GF-D8 (cell line): ENCODE measurements around the gene OR5AC2.
A peak's percentile ranks its signal among the peaks of the same experiment; 100 is the strongest.

Experiments used
- DNase-seq: peaks from one replicate; lab custom pipeline; 2025; lab: John Stamatoyannopoulos, UW

Gene OR5AC2, protein sequence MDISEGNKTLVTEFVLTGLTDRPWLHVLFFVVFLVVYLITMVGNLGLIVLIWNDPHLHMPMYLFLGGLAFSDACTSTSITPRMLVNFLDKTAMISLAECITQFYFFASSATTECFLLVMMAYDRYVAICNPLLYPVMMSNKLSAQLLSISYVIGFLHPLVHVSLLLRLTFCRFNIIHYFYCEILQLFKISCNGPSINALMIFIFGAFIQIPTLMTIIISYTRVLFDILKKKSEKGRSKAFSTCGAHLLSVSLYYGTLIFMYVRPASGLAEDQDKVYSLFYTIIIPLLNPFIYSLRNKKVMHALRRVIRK

DNA sequence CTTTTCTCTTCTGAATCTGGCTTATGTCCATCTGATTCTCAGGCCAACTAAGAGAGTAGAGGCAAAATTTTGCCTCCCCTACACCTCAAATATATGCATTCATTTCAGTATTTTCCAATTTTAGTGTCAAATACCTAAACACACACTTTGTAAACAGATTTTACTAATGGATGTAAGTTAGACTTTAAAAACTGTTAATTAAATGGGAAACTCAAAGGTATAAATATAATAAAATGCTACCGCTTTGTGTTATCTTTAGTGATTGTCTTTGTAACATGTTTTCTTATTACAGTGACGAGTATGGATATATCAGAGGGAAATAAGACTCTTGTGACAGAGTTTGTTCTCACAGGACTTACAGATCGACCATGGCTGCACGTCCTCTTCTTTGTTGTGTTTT, at the start of gene OR5AC2:
Gene OR5AC2 (plus strand): TSS at position 301 of the 400 bp plus-strand sequence. CDS start 0 bp downstream, at position 301.
- DNase-seq = no peak

DNA sequence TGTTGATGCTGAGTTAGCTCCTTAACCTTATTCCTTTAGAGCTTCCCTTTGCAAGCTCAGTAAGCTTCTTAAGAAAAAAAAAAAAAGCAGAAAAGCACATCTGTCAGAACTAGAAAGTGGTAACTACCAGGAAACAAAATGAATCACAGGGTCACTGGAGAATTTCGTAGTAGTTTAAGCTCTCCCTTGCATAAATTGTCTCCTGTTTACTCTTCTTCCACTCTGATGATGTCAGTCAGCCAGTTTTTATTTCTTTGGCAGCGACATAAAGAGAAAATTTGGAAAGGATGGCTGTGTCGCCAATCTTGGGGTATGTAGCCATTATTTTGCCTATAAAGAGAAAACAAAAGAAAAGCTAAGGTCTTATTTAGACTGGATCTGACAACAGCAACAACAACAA, 48.7 kb upstream of the OR5AC2 start:
- DNase-seq = no peak

DNA sequence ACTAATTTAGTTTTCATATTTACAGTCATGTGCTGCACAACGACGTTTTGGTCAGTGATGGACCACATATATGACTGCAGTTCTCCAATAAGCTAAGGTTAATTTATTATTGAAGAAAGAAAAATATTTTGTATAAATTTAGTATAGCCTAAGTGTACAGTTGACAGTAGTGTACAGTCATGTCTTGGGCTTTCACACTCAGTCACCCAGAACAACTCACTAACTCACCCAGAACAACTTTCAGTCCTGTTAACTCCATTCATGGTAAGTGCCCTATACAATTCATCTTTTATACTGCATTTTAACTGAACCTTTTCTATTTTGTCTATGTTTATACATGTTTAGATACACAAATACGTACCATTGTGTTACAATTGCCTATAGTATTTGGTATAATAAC, 48.1 kb upstream of the OR5AC2 start:
- no peak for DNase-seq

DNA sequence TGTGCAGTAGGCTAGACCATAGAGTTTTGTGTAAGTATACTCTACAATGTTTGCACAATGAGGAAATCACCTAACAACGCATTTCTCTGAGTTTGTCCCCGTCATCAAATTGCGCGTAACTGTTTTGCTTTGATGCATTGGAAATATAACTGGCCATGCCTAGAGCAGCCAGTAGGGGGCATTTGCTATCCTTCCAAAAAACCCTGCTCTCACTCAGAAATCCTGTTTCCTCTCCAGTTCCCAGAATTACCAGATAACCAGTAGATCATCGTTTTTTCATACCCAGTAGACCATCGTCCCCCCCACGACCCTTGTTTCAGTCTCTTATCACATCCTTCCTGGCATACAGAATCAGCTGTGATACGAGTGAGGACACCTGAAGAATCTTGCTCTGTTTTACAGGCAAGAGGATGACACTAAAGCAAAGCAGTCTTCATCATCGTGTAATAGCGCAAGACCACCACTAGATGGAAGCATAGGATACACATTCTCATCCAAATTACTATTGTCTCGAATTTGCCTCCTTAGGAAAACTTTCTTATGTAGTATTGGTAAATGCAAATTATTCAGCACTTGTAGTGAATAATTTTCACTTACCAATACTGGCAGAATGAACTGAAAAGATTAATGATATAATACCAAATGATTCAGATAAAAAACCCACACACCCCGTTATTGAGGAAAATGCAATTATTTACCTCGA, 47.5 kb upstream of the OR5AC2 start:
- DNase-seq = peak; percentile 29

DNA sequence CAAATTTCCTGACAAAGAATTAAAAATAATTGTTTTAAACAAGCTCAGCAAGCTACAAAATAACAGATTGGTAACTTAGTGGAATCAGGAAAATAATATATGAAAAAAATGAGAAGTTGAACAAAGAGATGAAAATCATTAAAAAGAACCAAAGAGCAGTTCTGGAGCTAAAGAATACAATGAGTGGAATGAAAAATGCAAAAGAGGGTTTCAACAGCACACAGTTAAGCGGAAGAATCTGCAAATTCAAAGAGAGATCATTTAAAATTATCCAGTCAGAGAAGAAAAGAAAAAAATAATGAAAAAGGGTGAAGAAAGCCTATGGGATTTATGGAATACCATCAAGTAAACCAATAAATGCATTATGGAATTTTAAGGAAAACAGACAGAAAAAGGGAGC, 45.6 kb upstream of the OR5AC2 start:
- no peak for DNase-seq

DNA sequence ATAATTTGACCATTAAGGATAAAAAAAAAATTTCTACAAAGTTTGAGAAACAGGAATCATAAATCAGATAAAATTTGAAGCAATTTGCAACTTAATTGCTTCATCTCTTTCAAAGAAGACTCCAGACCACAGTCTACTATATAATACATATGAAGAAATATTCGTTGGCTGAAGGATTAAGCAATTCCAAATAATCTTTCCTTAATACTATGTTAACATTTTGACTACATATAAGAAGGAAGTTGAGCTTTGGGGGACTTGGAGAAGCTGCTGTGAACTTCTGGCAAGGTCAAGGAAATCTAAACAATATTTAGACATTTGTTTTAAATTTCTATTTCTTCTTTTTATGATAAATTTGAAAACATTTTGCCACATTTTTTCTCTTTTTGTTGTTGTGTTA, 38.4 kb upstream of the OR5AC2 start:
- peak; percentile 71 for DNase-seq

DNA sequence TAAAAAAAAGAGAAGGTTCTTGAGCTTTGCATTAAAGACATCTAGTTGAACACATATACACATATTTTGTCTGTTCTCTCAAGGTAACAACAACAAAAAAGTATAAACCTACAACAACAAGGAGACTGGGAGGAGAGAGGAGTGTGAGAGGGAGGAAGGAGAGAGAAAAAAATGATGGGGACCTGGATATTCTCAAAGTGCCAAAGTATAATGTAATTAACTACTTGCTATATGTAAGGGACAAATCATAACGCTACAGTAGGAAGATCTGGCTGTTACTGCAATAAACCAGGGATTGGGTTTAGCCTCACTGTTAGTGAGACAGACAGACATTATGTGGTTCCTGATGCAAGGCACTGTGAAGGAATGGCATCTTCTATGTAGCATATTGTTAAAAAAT, 37.7 kb upstream of the OR5AC2 start:
- no peak for DNase-seq

DNA sequence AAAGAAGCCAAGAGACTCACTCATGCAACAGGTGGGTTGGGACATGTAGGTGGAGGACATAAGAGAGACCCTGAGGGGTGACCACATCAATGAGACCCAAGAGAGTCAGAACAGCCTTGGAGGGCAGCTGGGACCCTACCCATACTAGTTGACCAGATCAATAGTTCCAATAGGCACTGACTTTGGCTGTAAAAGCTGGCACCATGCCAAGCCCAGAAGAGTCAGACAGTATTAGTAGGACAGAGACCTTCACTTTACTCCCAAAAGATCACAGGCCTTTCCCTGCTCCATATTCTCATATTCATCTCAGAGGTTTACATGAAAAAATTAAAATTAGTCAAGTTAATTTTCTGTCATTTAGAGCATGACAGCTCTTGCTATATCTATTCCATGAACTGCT, 30.9 kb upstream of the OR5AC2 start:
- DNase-seq = no peak

DNA sequence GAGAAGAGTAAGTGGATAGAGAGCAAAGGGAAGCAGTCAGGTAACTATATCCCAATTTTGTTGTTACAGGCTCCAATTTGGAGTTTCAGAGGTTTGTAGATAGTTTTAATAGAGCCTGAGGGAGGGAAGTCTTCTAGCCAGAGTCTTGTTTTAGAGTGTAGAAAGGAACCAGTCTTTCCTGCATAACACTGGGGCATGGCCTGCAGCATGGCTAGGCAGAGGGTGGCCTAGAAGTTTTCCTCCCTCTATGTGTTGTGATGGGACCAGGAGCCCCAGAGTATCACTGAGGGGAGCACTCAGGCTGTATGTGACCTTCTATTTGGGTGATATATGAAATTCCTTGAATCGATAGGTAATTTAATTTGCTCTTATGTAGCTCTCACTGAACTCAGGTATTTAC, 29.3 kb upstream of the OR5AC2 start:
- DNase-seq = no peak

DNA sequence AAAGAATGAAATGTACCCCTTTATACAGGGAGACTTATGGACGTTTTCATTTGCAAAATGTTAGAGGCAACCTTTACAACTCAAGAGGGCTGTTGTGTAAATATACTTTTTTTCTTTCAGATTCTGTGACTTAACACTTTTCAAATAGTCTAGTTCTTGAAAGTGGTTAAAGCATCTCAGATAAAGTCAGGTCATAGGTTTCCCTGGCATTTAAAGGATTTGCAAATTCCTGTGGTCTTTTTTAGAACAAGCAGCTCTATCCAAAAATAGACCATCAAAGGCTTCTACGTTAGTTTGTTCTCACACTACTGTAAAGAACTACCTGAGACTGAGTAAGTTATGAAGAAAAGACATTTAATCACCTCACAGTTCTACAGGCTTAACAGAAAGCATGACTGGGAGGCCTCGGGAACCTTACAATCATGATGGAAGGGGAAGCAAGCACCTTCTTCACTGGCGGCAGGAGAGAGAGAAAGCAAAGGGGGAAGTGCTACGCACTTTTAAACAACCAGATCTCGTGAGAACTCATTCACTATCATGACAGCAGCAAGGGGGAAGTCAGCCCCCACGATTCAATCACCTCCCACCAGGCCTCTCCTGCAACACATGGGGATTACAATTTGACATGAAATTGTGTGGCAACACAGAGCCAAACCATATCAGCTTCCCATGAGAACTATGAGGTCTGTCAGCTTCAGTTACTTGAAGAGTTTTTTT, 28.6 kb upstream of the OR5AC2 start:
- DNase-seq = peak; percentile 4

DNA sequence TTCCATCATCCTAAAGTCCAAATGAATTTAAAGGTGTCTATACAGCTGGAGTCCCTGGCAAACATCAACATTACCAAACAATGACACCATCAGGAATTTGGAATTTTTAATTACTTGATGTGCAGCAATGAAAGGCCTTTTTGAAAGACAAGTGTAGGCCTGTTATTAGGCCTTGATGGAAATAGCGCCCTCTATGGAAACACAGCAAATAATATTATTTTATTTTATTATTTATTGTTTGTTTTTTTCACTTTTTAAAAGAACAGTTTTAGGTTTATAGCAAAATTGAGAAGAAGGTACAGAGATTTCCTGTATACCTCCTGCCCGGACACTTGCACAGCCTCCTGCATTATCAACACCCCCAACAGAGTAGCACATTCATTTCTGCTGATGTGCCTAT, 18.1 kb upstream of the OR5AC2 start:
- DNase-seq = no peak

DNA sequence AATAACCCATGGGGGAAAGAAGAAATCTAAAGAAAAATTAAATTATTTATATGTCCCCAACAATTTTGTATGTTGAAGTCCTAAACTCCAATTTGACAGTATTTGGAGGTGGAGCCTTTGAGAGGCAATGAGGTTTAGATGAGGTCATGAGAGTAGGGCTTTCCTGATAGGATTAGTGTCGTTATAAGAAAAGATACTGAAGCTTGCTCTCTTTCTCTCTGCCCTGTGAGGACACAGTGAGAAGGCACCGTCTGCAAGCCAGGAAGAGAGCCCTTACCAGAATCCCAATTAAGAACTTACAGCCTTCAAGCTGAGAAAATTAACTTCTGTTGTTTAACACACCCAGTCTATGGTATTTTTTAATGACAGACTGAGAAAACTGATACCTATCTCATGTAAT, 16.1 kb upstream of the OR5AC2 start:
- DNase-seq = no peak

DNA sequence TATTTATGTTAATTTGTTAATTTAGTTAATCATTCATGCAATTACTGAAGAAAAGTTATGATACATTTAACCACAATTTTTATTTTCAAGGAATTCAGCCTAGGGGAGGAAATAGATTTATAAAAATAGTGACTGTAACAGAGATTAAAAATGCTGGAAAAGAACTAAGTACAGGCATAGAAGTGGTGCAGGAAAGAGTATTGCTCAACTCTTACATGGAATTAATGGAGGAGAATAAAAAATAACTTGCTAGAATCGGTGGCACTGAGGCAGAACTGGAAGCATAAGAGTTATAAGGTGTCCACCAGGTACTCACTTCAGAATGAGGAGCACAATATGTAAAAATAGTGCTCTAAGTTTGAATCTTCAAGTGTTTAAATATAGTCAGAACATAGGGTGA, 13.5 kb upstream of the OR5AC2 start:
- no peak for DNase-seq

DNA sequence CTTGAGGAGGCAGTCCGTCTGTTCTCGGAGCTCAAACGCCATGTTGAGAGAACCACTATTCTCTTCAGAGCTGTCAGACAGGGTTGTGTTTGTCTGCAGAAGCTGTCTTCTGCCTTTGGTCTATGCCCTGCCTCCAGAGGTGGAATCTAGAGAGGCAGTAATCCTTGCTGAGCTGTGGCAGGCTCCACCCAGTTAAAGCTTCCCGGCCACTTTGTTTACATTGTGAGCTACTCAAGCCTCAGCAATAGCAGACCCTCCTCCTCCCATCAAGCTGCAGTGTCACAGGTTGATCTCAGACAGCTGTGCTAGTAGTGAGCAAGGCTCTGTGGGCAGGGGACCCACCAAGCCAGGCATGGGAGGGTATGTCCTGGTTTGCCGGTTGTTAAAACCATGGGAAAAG, 8.9 kb downstream of the OR5AC2 start:
- no peak for DNase-seq

DNA sequence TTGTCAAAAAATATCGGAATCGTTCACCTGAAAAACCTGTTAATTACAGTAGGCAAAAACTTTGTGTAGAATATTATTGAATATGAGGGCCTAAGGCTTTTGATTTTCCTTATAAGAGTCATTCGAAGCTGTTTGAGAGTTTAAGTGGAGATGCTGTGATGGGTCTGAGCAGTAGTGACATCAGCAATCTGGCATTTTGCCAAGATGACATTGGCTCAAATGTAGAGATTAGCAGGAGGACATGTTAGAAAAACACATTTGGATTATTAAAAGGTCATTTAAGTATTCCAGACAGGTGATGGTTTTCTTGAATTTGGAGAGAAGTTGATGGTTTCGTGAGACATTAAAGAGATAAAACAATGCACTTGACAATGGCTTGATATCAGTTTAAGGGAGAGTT, 12.9 kb downstream of the OR5AC2 start:
- DNase-seq = no peak

DNA sequence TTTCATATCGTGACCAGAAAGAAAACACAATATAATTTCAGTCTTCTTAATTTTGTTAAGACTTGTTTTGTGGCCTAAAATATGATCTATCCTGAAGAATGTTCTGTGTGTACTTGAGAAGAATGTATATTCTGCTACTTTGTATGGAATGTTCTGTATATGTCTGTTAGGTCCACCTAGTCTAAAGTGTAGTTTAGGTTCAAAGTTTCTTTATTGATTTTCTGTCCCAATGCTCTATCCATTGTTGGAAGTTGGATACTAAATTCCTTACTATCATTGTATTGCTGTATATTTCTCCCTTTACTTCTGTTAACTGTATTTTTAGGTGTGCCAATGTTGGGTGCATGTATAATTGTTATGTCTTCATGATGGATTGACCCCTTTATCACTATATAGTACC, 21.2 kb downstream of the OR5AC2 start:
- no peak for DNase-seq

DNA sequence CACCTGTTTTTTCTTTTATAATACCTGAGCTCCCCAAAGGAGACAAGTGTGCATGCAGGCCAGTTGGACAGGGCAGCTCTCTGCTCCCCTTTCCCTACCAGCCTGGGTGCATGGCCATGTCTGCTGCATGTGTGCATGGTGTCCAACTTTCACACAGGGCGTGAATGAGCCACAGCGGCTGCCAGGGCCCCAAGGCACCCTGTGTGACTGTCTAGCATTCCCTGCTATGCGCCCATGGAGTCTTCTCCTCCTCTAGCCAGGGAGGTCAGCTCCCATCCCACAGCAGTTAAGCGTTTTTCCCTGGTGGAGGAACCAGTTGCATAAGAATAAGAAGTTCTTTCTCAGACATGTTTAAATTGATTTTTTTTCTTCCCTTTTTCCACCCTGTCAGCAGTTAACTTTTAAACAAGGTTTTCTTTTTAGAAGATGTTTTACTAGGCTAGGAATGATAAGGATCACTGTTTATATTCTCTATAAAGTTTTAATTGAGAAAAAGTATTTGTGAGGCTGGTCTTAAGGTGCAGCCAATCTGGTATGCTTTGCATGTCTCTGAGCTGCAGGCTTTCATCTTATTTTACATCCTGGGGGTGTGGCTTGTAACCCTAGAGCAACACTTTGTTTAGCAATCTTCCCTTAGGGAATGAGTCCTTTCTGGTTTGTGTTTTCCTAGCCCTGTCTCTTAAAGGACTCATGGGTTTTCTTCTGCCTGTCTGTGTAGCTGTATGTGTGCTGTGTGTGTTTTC, 23.0 kb downstream of the OR5AC2 start:
- DNase-seq = no peak

DNA sequence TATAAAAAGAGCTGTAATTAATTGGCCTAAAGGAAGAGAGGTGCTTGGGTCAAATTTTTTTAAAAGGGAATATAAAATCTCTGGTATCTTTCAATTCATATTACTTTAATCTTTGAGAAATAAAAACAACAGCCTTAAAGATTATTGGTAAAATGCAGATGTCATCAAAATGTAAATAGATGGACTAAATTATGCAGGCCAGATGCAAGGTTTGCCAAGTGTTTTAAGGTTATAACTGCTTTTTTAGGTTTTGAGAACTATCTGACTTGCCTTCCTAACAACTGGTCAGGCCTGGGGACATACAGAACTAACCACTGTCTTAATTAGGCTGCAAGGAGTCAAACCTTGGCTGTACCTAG, 23.6 kb downstream of the OR5AC2 start:
- DNase-seq = no peak

DNA sequence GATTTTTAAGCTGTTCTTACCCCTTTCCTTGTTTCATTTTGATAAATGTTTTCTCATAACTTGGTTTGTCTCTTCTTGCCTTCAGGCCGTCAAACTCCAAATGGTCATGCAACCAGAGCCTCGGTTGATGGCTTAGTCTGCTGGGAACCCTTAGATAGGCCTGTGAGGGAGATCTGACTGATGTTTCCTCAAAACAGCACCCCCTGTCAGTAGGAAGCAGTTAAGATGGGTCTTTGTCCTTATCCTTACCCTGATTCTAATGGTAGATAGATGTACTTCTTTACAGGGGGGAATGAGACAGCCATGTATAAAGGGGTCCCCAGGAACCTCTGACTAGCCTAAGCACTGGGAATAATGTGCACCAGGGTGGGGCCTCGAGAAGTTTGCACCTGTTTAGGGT, 27.3 kb downstream of the OR5AC2 start:
- no peak for DNase-seq

DNA sequence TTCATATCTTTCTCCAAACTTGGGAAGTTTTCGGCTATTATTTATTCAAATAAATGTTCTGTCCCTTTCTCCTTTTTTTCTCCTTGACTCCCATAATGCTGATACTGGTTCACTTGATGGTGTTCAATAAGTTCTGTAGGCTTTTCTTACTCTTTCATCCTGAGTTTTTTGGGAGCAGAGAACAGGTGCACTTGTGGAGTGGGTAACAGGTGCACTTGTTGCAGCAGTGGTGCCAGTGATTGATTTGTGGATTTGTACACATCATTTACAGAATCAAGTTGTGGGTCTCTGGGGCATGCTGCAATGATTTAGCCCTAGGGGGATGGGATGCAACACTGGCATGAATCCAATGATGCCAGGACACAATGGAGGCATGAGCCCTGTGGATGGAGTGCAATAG, 28.7 kb downstream of the OR5AC2 start:
- no peak for DNase-seq

DNA sequence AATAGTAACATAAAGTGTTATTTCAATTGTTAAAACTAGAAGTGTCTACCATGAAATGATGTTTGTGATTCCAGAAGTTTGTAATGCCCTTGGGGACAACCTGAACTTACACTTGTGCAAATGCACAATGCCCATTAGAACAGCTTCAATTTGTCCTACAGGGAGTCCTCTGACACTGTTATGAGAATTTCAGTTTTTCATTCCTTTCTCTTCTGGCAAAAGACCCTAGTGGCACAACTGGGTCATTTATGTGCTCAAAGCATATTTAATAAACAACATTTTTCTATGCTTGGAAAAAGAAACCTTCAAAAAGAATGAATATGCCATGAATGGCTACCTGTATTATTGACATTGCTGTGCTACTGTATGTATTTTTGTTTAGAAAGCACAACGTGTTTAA, 43.4 kb downstream of the OR5AC2 start, which contains the start of gene OR5H1:
Gene OR5H1 (plus strand): TSS at position 301 of the 400 bp plus-strand sequence. CDS start 1,977 bp downstream, outside the sequence.
- DNase-seq = no peak

DNA sequence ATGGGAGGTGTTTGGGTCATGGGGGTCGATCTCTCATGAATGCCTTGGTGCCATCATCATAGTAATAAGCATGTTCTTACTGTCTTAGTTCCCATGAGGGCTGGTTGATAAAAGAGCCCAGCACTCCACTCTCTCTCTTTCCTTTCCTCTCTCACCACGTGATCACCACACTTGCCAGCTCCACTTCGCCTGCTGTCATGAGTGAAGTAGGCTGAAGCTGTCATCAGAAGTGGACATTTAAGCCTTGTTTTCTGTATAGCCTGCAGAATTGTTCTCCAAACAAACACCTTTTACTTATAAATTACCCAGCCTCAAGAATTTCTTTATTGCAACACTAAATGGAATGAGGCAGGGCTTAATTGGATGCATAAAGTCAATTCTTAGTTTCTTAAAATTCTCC, 49.7 kb downstream of the OR5AC2 start:
- DNase-seq = no peak
